Hepatic stellate cell (primary cell): ENCODE data around the gene SPRR2B.
"Not testable (repeated sequence)": the region's sequence is repeated elsewhere in the genome, so short reads cannot be mapped to it uniquely, and the experiment has no call there.

Experiments used
- DNase-seq: peaks from one replicate; pipeline ENCODE4 v3.0.0; 2011; ENCODE audit warnings: low spot score

The SPRR2B gene

DNA sequence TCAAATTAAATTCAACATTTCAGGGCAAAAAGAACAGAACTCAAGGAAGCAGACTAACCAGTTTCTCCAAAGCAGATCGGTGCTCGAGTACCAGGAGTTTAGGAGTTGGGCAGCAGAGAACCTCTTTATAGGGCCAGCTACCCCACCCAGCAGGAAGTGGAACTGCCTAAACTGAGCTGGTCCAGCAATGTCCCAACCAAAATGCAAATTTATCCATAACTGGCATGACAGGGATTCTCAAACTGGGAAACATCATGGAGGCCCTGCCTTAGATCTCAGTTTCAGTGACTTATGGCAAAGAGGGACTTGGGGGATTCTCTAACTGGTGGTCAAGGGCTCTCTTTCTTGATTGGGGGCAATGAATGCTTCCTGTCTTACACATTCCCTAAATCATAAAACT, at the start of gene SPRR2B:
TSS of gene SPRR2B (minus strand) at position 101 of the 400 bp plus-strand sequence. CDS start 772 bp downstream, outside the sequence.
- no peak for DNase-seq

DNA sequence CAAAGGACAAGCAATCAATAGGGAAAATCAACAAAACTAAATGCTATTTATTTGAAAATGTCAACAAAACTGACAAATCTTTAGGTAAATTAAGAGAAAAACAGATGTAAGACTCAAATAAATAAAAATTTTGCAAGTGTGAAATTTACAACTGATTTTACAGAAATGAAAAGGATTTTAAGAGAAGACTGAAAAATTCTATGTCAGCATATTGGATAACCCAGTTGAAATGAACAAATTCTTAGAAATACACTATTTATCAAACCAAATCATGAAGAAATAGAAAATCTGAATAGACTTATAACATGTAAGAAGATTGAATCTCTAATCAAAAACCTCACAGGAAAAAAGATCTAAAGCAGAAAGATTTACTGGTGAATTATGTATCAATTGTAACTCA, 49.5 kb upstream of the SPRR2B start:
- DNase-seq, result no peak

GRCh38 chr1:153119491-153119971, 48.1 kb upstream of the SPRR2B start:
- DNase-seq, result no peak

GRCh38 chr1:153115264-153115663, 43.9 kb upstream of the SPRR2B start:
- not testable (repeated sequence) for DNase-seq

- DNase-seq, result no peak
These were observed 42.0 kb upstream of the SPRR2B start, which contains the start of gene SPRR2F for GRCh38 chr1:153113416-153113815. SPRR2F (minus strand) TSS chr1:153113516; CDS start chr1:153112733, 783 bp downstream.

DNA sequence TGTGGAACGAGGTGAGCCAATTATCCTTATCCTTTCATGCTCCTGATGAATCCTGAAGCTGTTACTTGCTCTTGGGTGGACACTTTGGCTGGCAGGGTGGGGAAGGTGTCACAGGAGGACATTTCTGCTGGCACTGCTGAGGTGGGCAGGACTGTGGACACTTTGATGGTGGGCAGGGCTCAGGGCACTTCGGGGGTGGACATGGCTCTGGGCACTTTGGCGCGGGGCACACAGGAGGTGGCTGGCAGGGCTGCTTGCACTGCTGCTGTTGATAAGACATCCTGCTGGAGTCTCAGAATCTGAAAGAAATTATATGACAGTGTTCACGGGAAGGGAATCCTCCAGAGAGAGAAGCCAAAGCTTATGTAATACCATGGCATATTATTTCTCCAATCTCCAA, 41.0 kb upstream of the SPRR2B start:
- not testable (repeated sequence) for DNase-seq

GRCh38 chr1:153100245-153100644, 28.8 kb upstream of the SPRR2B start:
- no peak for DNase-seq

- no peak for DNase-seq
These were observed 28.1 kb upstream of the SPRR2B start for GRCh38 chr1:153099461-153100045.

- no peak for DNase-seq
These were observed 24.4 kb upstream of the SPRR2B start for GRCh38 chr1:153095764-153096163.

DNA sequence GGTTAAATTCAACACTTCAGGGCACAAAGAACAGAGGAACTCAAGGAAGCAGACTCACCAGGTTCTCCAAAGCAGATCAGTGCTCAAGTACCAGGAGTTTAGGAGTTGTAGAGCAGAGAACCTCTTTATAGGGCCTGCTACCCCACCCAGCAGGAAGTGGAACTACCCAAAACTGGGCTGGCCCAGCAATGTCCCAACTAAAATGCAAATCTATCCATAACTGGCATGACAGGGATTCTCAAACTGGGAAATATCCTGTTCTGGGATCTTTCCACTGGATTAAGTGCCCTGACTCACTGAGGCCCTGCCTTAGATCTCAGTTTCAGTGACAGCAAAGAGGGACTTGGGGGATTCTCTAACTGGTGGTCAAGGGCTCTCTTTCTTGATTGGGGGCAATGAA, 23.0 kb upstream of the SPRR2B start, which contains the start of gene SPRR2E:
TSS of gene SPRR2E (minus strand) at position 101 of the 400 bp plus-strand sequence. CDS start 775 bp downstream, outside the sequence.
- no peak for DNase-seq

- DNase-seq, result no peak
These were observed 16.2 kb upstream of the SPRR2B start for GRCh38 chr1:153087652-153088051.

DNA sequence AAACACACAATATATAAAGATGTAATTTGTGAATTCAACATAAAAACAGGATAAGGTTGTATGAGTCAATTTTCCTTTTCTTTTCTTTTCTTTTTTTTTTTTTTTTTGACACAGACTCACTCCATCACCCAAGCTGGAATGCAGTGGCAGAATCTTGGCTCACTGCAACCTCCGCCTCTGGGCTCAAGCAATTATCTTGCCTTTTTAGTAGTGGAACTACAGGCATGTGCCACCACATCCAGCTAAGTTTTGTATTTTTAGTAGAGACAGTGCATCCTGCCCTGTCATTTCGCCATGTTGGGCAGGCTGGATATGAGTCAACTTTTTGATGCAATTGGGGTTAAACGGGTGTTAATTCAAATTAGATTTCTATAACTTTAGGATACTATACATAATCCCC, 10.3 kb upstream of the SPRR2B start:
- DNase-seq, result no peak

GRCh38 chr1:153072806-153073726, 1.7 kb upstream of the SPRR2B start:
- DNase-seq, result no peak

- DNase-seq, result no peak
These were observed 1.2 kb downstream of the SPRR2B start for GRCh38 chr1:153070243-153070642.

DNA sequence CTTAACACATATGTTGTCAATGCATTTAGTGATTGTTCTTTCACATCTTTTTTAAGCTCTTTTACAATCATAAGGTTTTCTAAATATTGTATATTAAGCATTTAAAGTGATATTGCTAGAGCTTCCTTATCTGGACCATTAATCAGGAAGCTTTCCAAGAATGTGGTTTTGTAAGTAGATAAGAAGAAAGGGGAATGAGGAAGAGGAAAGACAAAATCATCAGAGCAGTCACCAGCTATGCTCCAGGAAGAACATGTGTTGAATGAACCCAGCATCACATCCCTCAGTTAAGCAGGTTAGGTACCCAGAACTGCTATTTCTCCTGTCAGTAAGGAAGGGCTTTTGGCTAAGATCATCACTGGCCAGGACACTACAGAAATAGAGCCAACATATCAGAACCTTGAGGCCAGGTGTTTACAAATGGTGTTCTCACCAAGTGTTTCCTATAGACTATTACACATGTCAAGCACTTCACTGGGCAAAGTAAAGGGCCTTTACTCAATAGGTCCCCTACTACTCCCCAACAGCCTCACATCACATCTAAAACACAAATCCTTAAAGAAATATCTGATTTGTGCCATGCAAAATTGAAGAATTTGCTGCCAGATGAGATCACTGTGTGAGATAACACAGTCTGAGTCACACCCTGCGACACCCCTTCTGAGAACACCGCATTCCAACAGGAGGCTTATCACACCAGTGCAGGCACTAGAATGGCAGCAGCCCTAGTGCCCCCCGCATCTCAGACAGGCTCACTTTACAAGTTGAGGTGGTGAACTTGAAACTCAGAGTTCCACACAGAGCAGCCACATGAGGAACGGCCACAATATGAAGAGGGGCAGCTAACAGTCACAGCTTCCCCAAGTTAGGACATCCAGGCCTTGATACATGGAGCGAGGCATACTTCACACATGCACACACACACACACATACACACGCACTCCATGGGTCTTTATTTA, 12.3 kb downstream of the SPRR2B start:
- DNase-seq, result no peak

- no peak for DNase-seq
These were observed 13.3 kb downstream of the SPRR2B start for GRCh38 chr1:153058154-153058553.

DNA sequence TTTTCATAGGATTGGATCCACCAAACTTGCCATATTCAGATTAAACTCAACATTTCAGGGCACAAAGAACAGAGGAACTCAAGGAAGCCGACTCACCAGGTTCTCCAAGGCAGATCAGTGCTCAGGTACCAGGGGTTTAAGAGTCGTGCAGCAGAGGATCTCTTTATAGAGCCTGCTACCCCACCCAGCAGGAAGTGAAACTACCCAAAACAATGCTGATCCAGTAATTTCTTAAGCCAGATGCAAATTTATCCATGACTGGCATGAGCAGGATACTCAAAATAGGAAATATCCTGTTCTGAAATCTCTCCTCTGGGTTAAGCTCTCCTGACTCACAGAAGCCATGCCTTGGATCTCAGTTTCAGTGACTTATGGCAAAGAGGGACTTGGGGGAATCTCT, 14.0 kb downstream of the SPRR2B start, which contains the start of gene SPRR2A:
TSS of gene SPRR2A (minus strand) at position 138 of the 400 bp plus-strand sequence. CDS start 777 bp downstream, outside the sequence.
- no peak for DNase-seq

DNA sequence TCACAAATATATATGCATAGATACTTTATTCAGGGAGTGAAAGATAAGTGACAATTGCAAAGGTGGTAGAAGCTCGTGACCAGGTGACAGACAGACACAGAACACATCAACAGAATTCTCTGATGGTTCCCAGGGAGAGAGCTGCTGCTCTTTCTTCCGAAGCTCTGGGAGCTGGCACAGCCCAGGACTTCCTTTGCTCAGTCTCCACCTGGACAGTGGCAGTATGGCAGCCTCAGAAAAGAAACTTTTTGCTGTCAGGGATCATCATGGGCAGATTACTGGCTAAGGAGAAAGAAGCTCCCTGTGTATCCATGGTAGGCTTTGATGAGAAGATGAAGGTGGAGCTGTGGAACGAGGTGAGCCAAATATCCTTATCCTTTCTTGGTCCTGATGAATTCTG, 15.3 kb downstream of the SPRR2B start:
- DNase-seq, result not testable (repeated sequence)

DNA sequence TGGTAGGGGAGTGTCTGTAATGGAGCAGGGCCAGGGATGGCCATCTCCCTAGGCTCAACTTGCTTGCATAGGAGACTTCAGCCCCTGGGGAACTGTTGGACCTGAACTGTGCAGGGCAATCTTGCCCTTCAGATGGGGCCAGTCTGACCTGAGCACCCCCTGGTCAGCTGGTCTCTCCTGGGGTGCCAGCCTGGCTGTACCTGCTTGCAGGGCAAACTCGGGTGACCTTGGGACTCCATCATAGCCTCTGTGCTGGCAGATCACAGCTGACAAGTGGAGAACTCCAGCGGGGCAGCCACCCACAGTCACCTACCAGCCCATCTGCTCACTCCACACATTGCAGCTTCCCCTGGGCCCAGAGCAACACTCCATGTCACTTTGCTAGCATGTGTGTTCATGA, 22.2 kb downstream of the SPRR2B start:
- no peak for DNase-seq

- DNase-seq, result no peak
These were observed 30.3 kb downstream of the SPRR2B start, which contains the start of gene SPRR2D for GRCh38 chr1:153040950-153041631. SPRR2D (minus strand) TSS chr1:153041120; CDS start chr1:153040346, 774 bp downstream.

DNA sequence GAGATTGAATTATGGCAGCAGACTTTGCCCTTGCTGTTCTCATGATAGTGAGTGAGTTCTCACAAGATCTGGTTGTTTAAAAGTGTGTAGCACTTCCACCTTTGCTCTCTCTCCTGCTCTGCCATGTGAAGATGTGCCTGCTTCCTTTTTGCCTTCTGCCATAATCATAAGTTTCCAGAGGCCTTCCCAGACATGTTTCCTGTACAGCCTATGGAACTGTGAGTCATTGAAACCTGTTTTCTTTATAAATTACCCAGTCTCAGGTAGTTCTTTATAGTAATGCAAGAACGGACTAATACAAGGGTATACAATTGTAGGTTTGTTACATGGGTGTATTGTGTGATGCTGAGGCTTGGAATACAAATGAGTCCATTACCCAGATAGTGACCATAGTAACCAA, 36.2 kb downstream of the SPRR2B start:
- no peak for DNase-seq
